Endothelial cell of umbilical vein (primary cell): ENCODE measurements around the gene ASB5. TPM values are rescaled to one million over a fixed set of nuclear protein-coding genes. Genes with fewer than 3 reads are reported as not detected.
A peak's percentile ranks its signal among the peaks of the same experiment; 100 is the strongest.

Source experiments
- BruUV-seq: library from RNA; stranded (reverse); fragments of 400-500 nt; replicated peaks from 2 replicates; lab custom pipeline; 2021; lab: Mats Ljungman, UMichigan
- CTCF ChIA-PET: fragments of 300-600, 350-600 bp; sonication (Branson Sonifier 250); formaldehyde crosslinking; loops from one replicate; lab custom pipeline; 2021; ENCODE audit warnings: antibody characterized with exemption, inconsistent platforms; lab: Charles Lee
- POLR2A ChIA-PET: fragments of 300-600, 350-600 bp; sonication (Branson Sonifier 250); formaldehyde crosslinking; loops from one replicate; lab custom pipeline; 2021; ENCODE audit warnings: antibody characterized with exemption, inconsistent platforms; lab: Charles Lee
- DNase-seq: peaks from one replicate; pipeline ENCODE4 v3.0.0-alpha.2; 2011; ENCODE audit warnings: low read depth, low spot score
- FAIRE-seq: peaks from 2 replicates; lab custom pipeline; 2011; peaks lifted over from hg19 to GRCh38; lab: Jason Lieb, UNC
- H2AFZ ChIP-seq: 2 replicates; pipeline ENCODE4 v1.6.0; 2012; ENCODE audit warnings: low read depth, low read length, control low read depth, inconsistent platforms
- H3K27ac ChIP-seq: 2 replicates; pipeline ENCODE4 v1.5.1; 2011; ENCODE audit warnings: low read depth, mild to moderate bottlenecking, control low read depth, low read length, moderate library complexity; ENCODE audit not compliant: insufficient read depth
- H3K27me3 ChIP-seq, 2 experiments: 2 replicates each; pipeline versions ENCODE4 v1.6.0 to v1.6.1; 2011; ENCODE audit warnings: low read length in 2 of 2, mixed read lengths in 1 of 2; ENCODE audit not compliant: control insufficient read depth in 2 of 2, insufficient read depth in 2 of 2
- H3K36me3 ChIP-seq, 2 experiments: 2 replicates in 1 of 2; 3 replicates in 1 of 2; pipeline ENCODE4 v1.5.1; 2011; ENCODE audit warnings: low read length in 2 of 2, mild to moderate bottlenecking in 1 of 2, moderate library complexity in 1 of 2; ENCODE audit not compliant: control insufficient read depth in 2 of 2, insufficient read depth in 2 of 2; ENCODE audit errors: extremely low read depth in 1 of 2
- H3K4me1 ChIP-seq: 3 replicates; pipeline ENCODE4 v1.5.1; 2011; ENCODE audit warnings: mild to moderate bottlenecking, low read length; ENCODE audit not compliant: control insufficient read depth, insufficient read depth; ENCODE audit errors: extremely low read depth
- H3K4me2 ChIP-seq: 2 replicates; pipeline ENCODE4 v1.6.1; 2011; ENCODE audit warnings: low read length, control low read depth, mixed read lengths; ENCODE audit not compliant: insufficient read depth
- H3K4me3 ChIP-seq, 3 experiments: fragments of 200-600 bp in 1 of 3; sonication (generic), shearing (Covaris generic) in 1 of 3; replicated peaks in 1 of 3; 2 replicates each; pipeline ENCODE4 v1.5.1; 2011 to 2016; ENCODE audit warnings: control low read depth in 3 of 3, low read length in 3 of 3, mild to moderate bottlenecking in 2 of 3, inconsistent platforms in 1 of 3, low read depth in 1 of 3, moderate library complexity in 1 of 3; ENCODE audit not compliant: insufficient read depth in 1 of 3
- H3K79me2 ChIP-seq: 2 replicates; pipeline ENCODE4 v1.6.0; 2012; ENCODE audit warnings: low read length, inconsistent platforms; ENCODE audit not compliant: control insufficient read depth, insufficient read depth
- H3K9ac ChIP-seq: replicated peaks from 2 replicates; pipeline ENCODE3; 2011; ENCODE audit warnings: low read length, control low read depth; ENCODE audit not compliant: insufficient read depth; ENCODE audit errors: extremely low read depth
- H3K9me1 ChIP-seq: replicated peaks from 3 replicates; pipeline ENCODE4 v1.6.0; 2011; ENCODE audit warnings: mild to moderate bottlenecking, low read length; ENCODE audit not compliant: control insufficient read depth, insufficient read depth; ENCODE audit errors: extremely low read depth
- H3K9me3 ChIP-seq: replicated peaks from 2 replicates; pipeline ENCODE4 v1.5.1; 2012; ENCODE audit warnings: low read length, inconsistent platforms; ENCODE audit not compliant: control insufficient read depth, insufficient read depth
- H4K20me1 ChIP-seq: replicated peaks from 2 replicates; pipeline ENCODE3; 2011; ENCODE audit warnings: mild to moderate bottlenecking, low read length; ENCODE audit not compliant: control insufficient read depth, insufficient read depth; ENCODE audit errors: extremely low read depth
- CTCF ChIP-seq, 2 donors: IDR thresholded peaks; 1 replicate in 1 of 2; 2 replicates in 1 of 2; pipeline ENCODE4 v1.5.1; 2011; ENCODE audit warnings: low read length in 2 of 2, mild to moderate bottlenecking in 2 of 2, moderate library complexity in 2 of 2, control low read depth in 1 of 2, inconsistent platforms in 1 of 2, low read depth in 1 of 2; ENCODE audit not compliant: insufficient read depth in 1 of 2; ENCODE audit errors: extremely low read depth in 1 of 2
- EZH2 ChIP-seq: IDR thresholded peaks from 2 replicates; pipeline ENCODE4 v1.6.1; 2012; ENCODE audit warnings: borderline replicate concordance, low read depth, mild to moderate bottlenecking, moderate library complexity, low read length, inconsistent platforms; ENCODE audit not compliant: severe bottlenecking
- FOS ChIP-seq: IDR thresholded peaks from 2 replicates; pipeline ENCODE4 v1.6.1; 2011; ENCODE audit warnings: mild to moderate bottlenecking, low read length, moderate library complexity, borderline replicate concordance; ENCODE audit not compliant: insufficient read depth
- GATA2 ChIP-seq: IDR thresholded peaks from 2 replicates; pipeline ENCODE4 v1.7.0; 2011; ENCODE audit warnings: low read depth, mild to moderate bottlenecking, moderate library complexity, mixed read lengths, low read length; ENCODE audit not compliant: insufficient read length, insufficient read depth
- JUN ChIP-seq: IDR thresholded peaks from 2 replicates; pipeline ENCODE4 v1.6.1; 2011; ENCODE audit warnings: borderline replicate concordance, low read depth; ENCODE audit not compliant: insufficient read length, insufficient read depth
- MAX ChIP-seq: IDR thresholded peaks from 2 replicates; pipeline ENCODE4 v1.6.1; 2011; ENCODE audit not compliant: insufficient read depth, insufficient read length
- MYC ChIP-seq: IDR thresholded peaks from one replicate; pipeline ENCODE4 v1.6.1; 2011; ENCODE audit warnings: mild to moderate bottlenecking, low read depth, low read length
- POLR2A ChIP-seq: IDR thresholded peaks from 2 replicates; pipeline ENCODE4 v1.6.1; 2012; ENCODE audit warnings: low read depth, mild to moderate bottlenecking, control low read depth, low read length
- POLR2AphosphoS5 ChIP-seq: IDR thresholded peaks from 2 replicates; pipeline ENCODE4 v1.6.1; 2012; ENCODE audit warnings: low read depth, mild to moderate bottlenecking, control low read depth, low read length, moderate library complexity; ENCODE audit not compliant: insufficient read depth
- dilution Hi-C: fragments of 300-500 bp; cut with MboI; formaldehyde crosslinking; loops from one replicate; pipeline ENCODE4 v1.15.0; 2019; ENCODE audit warnings: low sequenced_read_pairs; ENCODE audit not compliant: extremely low pct_ligation_motif_present
- intact Hi-C: fragments of 100-400 bp; cut with micrococcal nuclease; formaldehyde crosslinking; loops from one replicate; pipeline ENCODE4 v1.10.0; 2022
- polyA plus RNA-seq, 4 experiments: library from polyadenylated mRNA; depleted of rRNA in 3 of 4; stranded (reverse) in 3 of 4; unstranded in 1 of 4; fragments of >200 nt; gene quantifications; 2 replicates each; pipeline versions ENCODE4 v1.2.1 to v1.2.3, GENCODE V29; 2011 to 2012; ENCODE audit warnings: missing spikeins in 1 of 4
- total RNA-seq: library from RNA; stranded (reverse); gene quantifications from 2 replicates; pipeline ENCODE4 v1.2.3, GENCODE V29; 2021

Gene ASB5
- total and polyA plus RNA-seq, 2 donors (not counting 3 experiments of a cell fraction or from before 2014, with no cell fraction given): not detected

- DNase-seq: peak; percentile 87
- no peak overlapping the region for H3K4me3 ChIP-seq
- H3K4me2 ChIP-seq: no peak overlapping the region
- no peaks in the 10 kb centered on the region for H3K9me1 ChIP-seq
- no peaks in the 10 kb centered on the region for H4K20me1 ChIP-seq
- ChIA-PET CTCF (interaction anchor here (0.8 to 2.0 kb wide), 2 partner anchors 18 to 39 kb away, joined by 3 to 9 read pairs; no protein-coding TSS in a partner anchor), POLR2A (no interaction called here)
- dilution Hi-C loops (no loop called here), intact Hi-C loops (no loop called here)
- no peak overlapping the region for H2AFZ ChIP-seq
- no peaks in the 10 kb centered on the region for H3K36me3 ChIP-seq
- TF ChIP-seq POLR2A: no peak
- H3K9me3 ChIP-seq: no peaks in the 10 kb centered on the region
- H3K9ac ChIP-seq: no peak overlapping the region
- H3K4me1 ChIP-seq: no peaks in the 10 kb centered on the region
- FAIRE-seq: no peak
- peaks cover 0 to 1% of the 10 kb centered on the region in 2 experiments for H3K27me3 ChIP-seq
- H3K79me2 ChIP-seq: no peaks in the 10 kb centered on the region
- no peak overlapping the region for H3K27ac ChIP-seq
- BruUV-seq: no TSS peak
Observed at GRCh38 chr4:176238157-176238610, 30.8 kb downstream of the ASB5 start.

GRCh38 chr4:176236946-176237345 lies 32.1 kb downstream of the ASB5 start:
- no peak overlapping the region for H3K9ac ChIP-seq
- H3K9me1 ChIP-seq: no peaks in the 10 kb centered on the region
- DNase-seq (peak; percentile 15), FAIRE-seq (no peak)
- no peak overlapping the region for H3K4me3 ChIP-seq
- TF ChIP-seq EZH2 (no peak), FOS (no peak), POLR2A (no peak), POLR2AphosphoS5 (no peak), MAX (no peak), GATA2 (no peak), JUN (no peak), CTCF (IDR thresholded peaks at IDR 0.05; ENCODE audit: extremely low read depth in 1 of 2, insufficient read depth in 1 of 2, low read depth in 1 of 2, low read length in 2 of 2) (no peak), MYC (no peak)
- ChIA-PET CTCF (no interaction called here), POLR2A (no interaction called here)
- no peak overlapping the region for H2AFZ ChIP-seq
- H3K9me3 ChIP-seq: no peaks in the 10 kb centered on the region
- H3K4me2 ChIP-seq: no peak overlapping the region
- H3K27me3 ChIP-seq: peaks cover 0 to 1% of the 10 kb centered on the region in 2 experiments
- no peaks in the 10 kb centered on the region for H3K4me1 ChIP-seq
- H3K27ac ChIP-seq: no peak overlapping the region
- dilution Hi-C loops (no loop called here), intact Hi-C loops (no loop called here)
- H3K79me2 ChIP-seq: no peaks in the 10 kb centered on the region
- no peaks in the 10 kb centered on the region for H4K20me1 ChIP-seq
- no peaks in the 10 kb centered on the region for H3K36me3 ChIP-seq
- no TSS peak for BruUV-seq
